Small intestine (tissue), 7 donors: ENCODE measurements around the gene ABCC3. TPM values are rescaled to one million over a fixed set of nuclear protein-coding genes. Genes with fewer than 3 reads are reported as not detected.
A peak's percentile ranks its signal among the peaks of the same experiment; 100 is the strongest.

ENCODE experiments used
- DNase-seq, 2 donors: peaks; one replicate each; pipeline versions ENCODE4 v3.0.0 to v3.0.0-alpha.2; 2013
- FAIRE-seq: peaks from 2 replicates; lab custom pipeline; 2012; peaks lifted over from hg19 to GRCh38; lab: Jason Lieb, UNC
- H3K27ac ChIP-seq, 3 donors: one replicate each; pipeline ENCODE4 v1.5.1; 2013; ENCODE audit warnings: low read length in 2 of 3, mild to moderate bottlenecking in 2 of 3, control low read depth in 1 of 3, inconsistent platforms in 1 of 3, low read depth in 1 of 3, moderate library complexity in 1 of 3
- H3K27me3 ChIP-seq, 3 donors: one replicate each; pipeline ENCODE4 v1.6.1; 2013; ENCODE audit warnings: low read length in 3 of 3, inconsistent platforms in 1 of 3; ENCODE audit not compliant: control insufficient read depth in 3 of 3, insufficient read depth in 3 of 3
- H3K36me3 ChIP-seq, 3 donors: one replicate each; pipeline ENCODE4 v1.6.1; 2013; ENCODE audit warnings: low read length in 3 of 3, inconsistent platforms in 1 of 3, low read depth in 1 of 3, mild to moderate bottlenecking in 1 of 3, moderate library complexity in 1 of 3; ENCODE audit not compliant: control insufficient read depth in 3 of 3, insufficient read depth in 2 of 3
- H3K4me1 ChIP-seq, 3 donors: one replicate each; pipeline ENCODE4 v1.6.1; 2013; ENCODE audit warnings: low read length in 2 of 3, inconsistent platforms in 1 of 3, low read depth in 1 of 3, mild to moderate bottlenecking in 1 of 3, moderate library complexity in 1 of 3; ENCODE audit not compliant: control insufficient read depth in 3 of 3, insufficient read depth in 2 of 3
- H3K4me3 ChIP-seq, 3 donors: one replicate each; pipeline ENCODE4 v1.5.1; 2013; ENCODE audit warnings: low read length in 3 of 3, control low read depth in 1 of 3, inconsistent platforms in 1 of 3, low read depth in 1 of 3, mild to moderate bottlenecking in 1 of 3, moderate library complexity in 1 of 3
- H3K9me3 ChIP-seq, 2 donors: one replicate each; pipeline ENCODE4 v1.6.1; 2013; ENCODE audit warnings: low read depth in 1 of 2, low read length in 1 of 2; ENCODE audit not compliant: control insufficient read depth in 2 of 2, insufficient read depth in 1 of 2
- WGBS, 3 donors: extraction: QIAGEN DNeasy Blood & Tissue Kit; methylation state at CpG; one replicate each; pipeline ENCODE4 v1.1.7; 2013; 5-methylcytosine and 5-hydroxymethylcytosine counted together
- polyA plus RNA-seq, 4 donors: library from polyadenylated mRNA; stranded (reverse) in 3 of 4; unstranded in 1 of 4; fragments of 200-250 nt in 3 of 4; fragments of 120-200 nt in 1 of 4; gene quantifications; one replicate each; pipeline versions ENCODE4 v1.2.1 to v1.2.3, GENCODE V29; 2013
- donor health status: healthy with polysubstance abuse.
- donor health status: control.
- donor health status: control.
- donor health status: Bipolar disorder and iron deficiency.
- donor health status: healthy.

The ABCC3 gene
- polyA plus RNA-seq, 4 donors = 36.7 to 131 (median 81.9) TPM

GRCh38 chr17:50691550-50692447 lies 57.1 kb downstream of the ABCC3 start:
- Histone ChIP-seq H3K4me3 (no peak overlapping the region), H3K27me3 (no peaks in the 10 kb centered on the region), H3K4me1 (peaks cover 0 to 83% (median 16%) of the 10 kb centered on the region in 3 donors), H3K9me3 (no peaks in the 10 kb centered on the region), H3K36me3 (peaks cover 4 to 38% (median 12%) of the 10 kb centered on the region in 3 donors), H3K27ac (peak overlapping the region; percentile 89 to 92 (median 90))
- FAIRE-seq (no peak), DNase-seq (peak; percentile 77 to 92)
- 13 to 55% (median 36%) methylated on average over 6 of the region's 6 CpGs for whole genome bisulfite sequencing, 3 donors

GRCh38 chr17:50692448-50693035 lies 57.9 kb downstream of the ABCC3 start:
- no peaks in the 10 kb centered on the region for H3K9me3 ChIP-seq
- WGBS, 3 donors = 27 to 57% (median 38%) methylated on average over 6 of the region's 6 CpGs
- DNase-seq (peak; percentile 68 to 76), FAIRE-seq (no peak)
- H3K4me1 ChIP-seq = peaks cover 0 to 76% (median 11%) of the 10 kb centered on the region in 3 donors
- H3K27ac ChIP-seq = peak overlapping the region; percentile 89 to 92 (median 90)
- peaks cover 4 to 43% (median 12%) of the 10 kb centered on the region in 3 donors for H3K36me3 ChIP-seq
- no peak overlapping the region for H3K4me3 ChIP-seq
- H3K27me3 ChIP-seq = no peaks in the 10 kb centered on the region

- Histone ChIP-seq H3K36me3 (peaks cover 4 to 44% (median 12%) of the 10 kb centered on the region in 3 donors), H3K4me1 (peaks cover 0 to 71% (median 11%) of the 10 kb centered on the region in 3 donors), H3K4me3 (no peak overlapping the region), H3K9me3 (no peaks in the 10 kb centered on the region), H3K27me3 (no peaks in the 10 kb centered on the region), H3K27ac (peak overlapping the region; percentile 89 to 92 (median 90))
- DNase-seq = peak; percentile 78 to 79
- 22 to 62% (median 45%) methylated on average over 5 of the region's 5 CpGs for WGBS, 3 donors
- no peak for FAIRE-seq
Measured at GRCh38 chr17:50693036-50693682, 58.5 kb downstream of the ABCC3 start.

- peaks cover 0 to 40% (median 2%) of the 10 kb centered on the region in 3 donors for H3K4me1 ChIP-seq
- DNase-seq (no peak), FAIRE-seq (no peak)
- H3K27me3 ChIP-seq = no peaks in the 10 kb centered on the region
- H3K4me3 ChIP-seq = no peak overlapping the region
- no peaks in the 10 kb centered on the region for H3K9me3 ChIP-seq
- no peak overlapping the region for H3K27ac ChIP-seq
- peaks cover 10 to 33% (median 16%) of the 10 kb centered on the region in 3 donors for H3K36me3 ChIP-seq
- WGBS, 3 donors = 80 to 91% (median 84%) methylated on average over 3 of the region's 3 CpGs
Measured at GRCh38 chr17:50696365-50696879, 61.7 kb downstream of the ABCC3 start.

- H3K9me3 ChIP-seq = no peaks in the 10 kb centered on the region
- 61 to 77% (median 69%) methylated on average over 3 of the region's 3 CpGs for WGBS, 3 donors
- no peaks in the 10 kb centered on the region for H3K27me3 ChIP-seq
- peaks cover 10 to 35% (median 16%) of the 10 kb centered on the region in 3 donors for H3K36me3 ChIP-seq
- peaks cover 0 to 34% (median 2%) of the 10 kb centered on the region in 3 donors for H3K4me1 ChIP-seq
- no peak for FAIRE-seq
- no peak overlapping the region for H3K27ac ChIP-seq
- H3K4me3 ChIP-seq = no peak overlapping the region
- DNase-seq = no peak
Measured at GRCh38 chr17:50697062-50697461, 62.4 kb downstream of the ABCC3 start.

GRCh38 chr17:50697663-50698272 lies 63.1 kb downstream of the ABCC3 start:
- Histone ChIP-seq H3K4me3 (no peak overlapping the region), H3K27ac (no peak overlapping the region), H3K4me1 (peaks cover 0 to 26% (median 2%) of the 10 kb centered on the region in 3 donors), H3K9me3 (no peaks in the 10 kb centered on the region), H3K27me3 (no peaks in the 10 kb centered on the region), H3K36me3 (peaks cover 10 to 39% (median 16%) of the 10 kb centered on the region in 3 donors)
- FAIRE-seq = no peak
- 34 to 51% (median 43%) methylated on average over 3 of the region's 3 CpGs for WGBS, 3 donors
- peak; percentile 44 to 50 for DNase-seq

GRCh38 chr17:50699410-50699809 lies 64.7 kb downstream of the ABCC3 start:
- peaks cover 0 to 15% (median 0%) of the 10 kb centered on the region in 3 donors for H3K4me1 ChIP-seq
- DNase-seq (no peak), FAIRE-seq (no peak)
- H3K36me3 ChIP-seq = peaks cover 10 to 44% (median 19%) of the 10 kb centered on the region in 3 donors
- no peak overlapping the region for H3K4me3 ChIP-seq
- no peaks in the 10 kb centered on the region for H3K9me3 ChIP-seq
- WGBS, 3 donors = 71 to 88% (median 77%) methylated on average over 7 of the region's 7 CpGs
- H3K27me3 ChIP-seq = no peaks in the 10 kb centered on the region
- no peak overlapping the region for H3K27ac ChIP-seq
